Common myeloid progenitor, CD34-positive (primary cell): ENCODE results near the gene ADARB1.

Experiments
- CTCF ChIA-PET: fragments of 350-600 bp; sonication (Branson Sonifier 250); formaldehyde crosslinking; loops from one replicate; lab custom pipeline; 2021; ENCODE audit warnings: antibody characterized with exemption; lab: Charles Lee
- POLR2A ChIA-PET: fragments of 350-600 bp; sonication (Branson Sonifier 250); formaldehyde crosslinking; loops from one replicate; lab custom pipeline; 2021; ENCODE audit warnings: antibody characterized with exemption; lab: Charles Lee
- DNase-seq, 3 donors: peaks; one replicate each; pipeline versions ENCODE4 v3.0.0 to v3.0.0-alpha.2; 2013
- H3K27ac ChIP-seq, 2 experiments: 1 replicate in 1 of 2; 2 replicates in 1 of 2; pipeline ENCODE4 v1.7.0; 2013; ENCODE audit warnings: inconsistent platforms in 2 of 2, low read length in 2 of 2, mild to moderate bottlenecking in 2 of 2, low read depth in 1 of 2, moderate library complexity in 1 of 2; ENCODE audit not compliant: severe bottlenecking in 2 of 2, insufficient read depth in 1 of 2, poor library complexity in 1 of 2
- H3K27me3 ChIP-seq, 5 experiments: replicated peaks in 2 of 5; 1 replicate in 3 of 5; 2 replicates in 2 of 5; pipeline versions ENCODE4 v1.6.1 to v1.7.0; 2013; ENCODE audit warnings: low read length in 4 of 5, mild to moderate bottlenecking in 2 of 5, moderate library complexity in 2 of 5, inconsistent platforms in 1 of 5; ENCODE audit not compliant: insufficient read depth in 5 of 5, control insufficient read depth in 4 of 5
- H3K36me3 ChIP-seq, 4 experiments: 1 replicate in 2 of 4; 2 replicates in 2 of 4; pipeline versions ENCODE4 v1.6.1 to v1.7.0; 2013; ENCODE audit warnings: low read length in 3 of 4, control low read depth in 1 of 4, mild to moderate bottlenecking in 1 of 4; ENCODE audit not compliant: control insufficient read depth in 4 of 4, insufficient read depth in 4 of 4
- H3K4me1 ChIP-seq, 4 experiments: 1 replicate in 3 of 4; 2 replicates in 1 of 4; pipeline versions ENCODE4 v1.6.1 to v1.7.1; 2013; ENCODE audit warnings: low read length in 3 of 4, mild to moderate bottlenecking in 3 of 4, control low read depth in 1 of 4, inconsistent platforms in 1 of 4, moderate library complexity in 1 of 4; ENCODE audit not compliant: control insufficient read depth in 4 of 4, insufficient read depth in 4 of 4; ENCODE audit errors: control extremely low read depth in 1 of 4
- H3K4me3 ChIP-seq, 7 experiments: 1 replicate in 4 of 7; 2 replicates in 3 of 7; pipeline versions ENCODE4 v1.5.1 to v1.7.0; 2013; ENCODE audit warnings: mild to moderate bottlenecking in 7 of 7, low read length in 6 of 7, moderate library complexity in 6 of 7, inconsistent platforms in 2 of 7, low read depth in 2 of 7, control low read depth in 1 of 7; ENCODE audit not compliant: insufficient read depth in 4 of 7, control insufficient read depth in 1 of 7; ENCODE audit errors: extremely low read depth in 1 of 7
- H3K9me3 ChIP-seq, 5 experiments: 1 replicate in 4 of 5; 2 replicates in 1 of 5; pipeline versions ENCODE4 v1.6.1 to v1.7.1; 2013; ENCODE audit warnings: low read length in 4 of 5, mild to moderate bottlenecking in 2 of 5, inconsistent platforms in 1 of 5, low read depth in 1 of 5, moderate library complexity in 1 of 5; ENCODE audit not compliant: control insufficient read depth in 4 of 5, insufficient read depth in 2 of 5; ENCODE audit errors: control extremely low read depth in 1 of 5
- WGBS: methylation state at CpG from one replicate; pipeline ENCODE4 v1.1.5; 2013; ENCODE audit not compliant: insufficient coverage; 5-methylcytosine and 5-hydroxymethylcytosine counted together

Gene ADARB1

GRCh38 chr21:45260191-45260825, 185.9 kb downstream of the ADARB1 start:
- 61% methylated on average over 5 of the region's 5 CpGs for WGBS
- H3K4me3 ChIP-seq, result no peak overlapping the region
- DNase-seq, result peak in 2 of 3 donors; percentile 34 to 79
- H3K9me3 ChIP-seq, result no peaks in the 10 kb centered on the region
- POLR2A ChIA-PET, result no interaction called here
- peaks cover 0 to 56% (median 22%) of the 10 kb centered on the region in 4 experiments for H3K4me1 ChIP-seq
- no peak overlapping the region for H3K27ac ChIP-seq
- no peaks in the 10 kb centered on the region for H3K27me3 ChIP-seq
- H3K36me3 ChIP-seq, result peaks cover 2 to 21% (median 13%) of the 10 kb centered on the region in 4 experiments
- CTCF ChIA-PET, result interaction anchor here (1.1 to 1.4 kb wide), 2 partner anchors 21 to 120 kb away, joined by 3 read pairs; no protein-coding TSS in a partner anchor

GRCh38 chr21:45261093-45261492, 186.7 kb downstream of the ADARB1 start:
- DNase-seq, result no peak
- no peaks in the 10 kb centered on the region for H3K9me3 ChIP-seq
- no peak overlapping the region for H3K4me3 ChIP-seq
- H3K36me3 ChIP-seq, result peaks cover 2 to 28% (median 17%) of the 10 kb centered on the region in 4 experiments
- POLR2A ChIA-PET, result no interaction called here
- H3K4me1 ChIP-seq, result peaks cover 0 to 48% (median 22%) of the 10 kb centered on the region in 4 experiments
- H3K27ac ChIP-seq, result no peak overlapping the region
- H3K27me3 ChIP-seq, result no peaks in the 10 kb centered on the region
- CTCF ChIA-PET, result interaction anchor here (1.1 to 1.4 kb wide), 2 partner anchors 20 to 121 kb away, joined by 3 read pairs; no protein-coding TSS in a partner anchor
- 87% methylated on average over 7 of the region's 10 CpGs for whole genome bisulfite sequencing

- Histone ChIP-seq H3K27ac (no peak overlapping the region), H3K4me3 (no peak overlapping the region), H3K36me3 (peaks cover 2 to 38% (median 23%) of the 10 kb centered on the region in 4 experiments), H3K27me3 (no peaks in the 10 kb centered on the region), H3K9me3 (no peaks in the 10 kb centered on the region), H3K4me1 (peaks cover 0 to 45% (median 13%) of the 10 kb centered on the region in 4 experiments)
- ChIA-PET POLR2A (no interaction called here), CTCF (interaction anchor here (1.5 kb wide), 1 partner anchor 10 kb away, joined by 6 read pairs; no protein-coding TSS in a partner anchor)
- 81% methylated on average over 2 of the region's 7 CpGs for WGBS
- DNase-seq, result no peak
Measured at GRCh38 chr21:45262041-45262581, 187.7 kb downstream of the ADARB1 start.

GRCh38 chr21:45262616-45263015, 188.2 kb downstream of the ADARB1 start:
- Histone ChIP-seq H3K36me3 (peaks cover 2 to 43% (median 28%) of the 10 kb centered on the region in 4 experiments), H3K4me1 (peaks cover 0 to 40% (median 8%) of the 10 kb centered on the region in 4 experiments), H3K27ac (no peak overlapping the region), H3K4me3 (no peak overlapping the region), H3K9me3 (no peaks in the 10 kb centered on the region), H3K27me3 (no peaks in the 10 kb centered on the region)
- WGBS, result 96% methylated on average over 11 of the region's 11 CpGs
- ChIA-PET POLR2A (no interaction called here), CTCF (interaction anchor here (1.1 to 1.5 kb wide), 2 partner anchors 9 to 23 kb away, joined by 3 to 6 read pairs; no protein-coding TSS in a partner anchor)
- DNase-seq, result no peak

- WGBS, result 93% methylated on average over 3 of the region's 6 CpGs
Measured at GRCh38 chr21:45263534-45263933, 189.2 kb downstream of the ADARB1 start.

GRCh38 chr21:45264146-45264911, 189.9 kb downstream of the ADARB1 start:
- peaks cover 0 to 23% (median 4%) of the 10 kb centered on the region in 4 experiments for H3K4me1 ChIP-seq
- 99% methylated on average over 20 of the region's 23 CpGs for WGBS
- no peaks in the 10 kb centered on the region for H3K27me3 ChIP-seq
- POLR2A ChIA-PET, result no interaction called here
- H3K36me3 ChIP-seq, result peaks cover 2 to 46% (median 29%) of the 10 kb centered on the region in 4 experiments
- H3K27ac ChIP-seq, result no peak overlapping the region
- CTCF ChIA-PET, result interaction anchor here (1.1 kb wide), 1 partner anchor 58 kb away, joined by 3 read pairs; no protein-coding TSS in a partner anchor
- H3K4me3 ChIP-seq, result no peak overlapping the region
- H3K9me3 ChIP-seq, result no peaks in the 10 kb centered on the region
- no peak for DNase-seq

More at GRCh38 chr21:45263534-45263933, 189.2 kb downstream of the ADARB1 start:
- peaks cover 2 to 46% (median 29%) of the 10 kb centered on the region in 4 experiments for H3K36me3 ChIP-seq
- H3K4me1 ChIP-seq, result peaks cover 0 to 31% (median 4%) of the 10 kb centered on the region in 4 experiments
- POLR2A ChIA-PET, result no interaction called here
- H3K27me3 ChIP-seq, result no peaks in the 10 kb centered on the region
- no peak overlapping the region for H3K4me3 ChIP-seq
- H3K27ac ChIP-seq, result no peak overlapping the region
- no peaks in the 10 kb centered on the region for H3K9me3 ChIP-seq
- CTCF ChIA-PET, result interaction anchor here (1.1 kb wide), 2 partner anchors 22 to 58 kb away, joined by 3 read pairs; no protein-coding TSS in a partner anchor
- DNase-seq, result no peak
